CD4-positive, alpha-beta T cell treated with Interleukin-1 beta for 1 hour (primary cell): Measurements from ENCODE around the gene TMEM119.
A peak's percentile ranks its signal among the peaks of the same experiment; 100 is the strongest.
"Not testable (repeated sequence)": the region's sequence is repeated elsewhere in the genome, so short reads cannot be mapped to it uniquely, and the experiment has no call there.

Experiments used
- DNase-seq, 2 donors: peaks; one replicate each; pipeline ENCODE4 v3.0.0-alpha.2; 2020 to 2022

The TMEM119 gene

DNA sequence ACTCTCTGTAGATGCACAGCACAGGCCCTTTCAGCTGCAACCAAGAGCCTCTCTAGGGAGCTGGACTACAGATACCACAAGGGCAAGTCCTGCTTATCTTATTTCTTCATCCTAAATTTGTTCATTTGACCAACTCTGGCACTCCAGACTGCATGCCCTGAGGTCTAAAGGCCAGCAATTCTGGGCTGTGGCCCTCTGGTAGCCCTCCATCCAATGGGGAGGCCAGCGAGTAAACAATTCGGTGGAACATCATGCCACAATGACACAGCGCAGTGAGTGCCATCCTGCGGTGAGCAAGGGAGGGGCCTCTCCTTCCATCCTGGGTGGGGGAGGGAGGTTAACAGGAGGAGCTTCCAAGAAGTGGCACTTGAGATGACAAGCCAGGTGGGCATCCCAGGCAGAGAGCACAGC is 36.5 kb upstream of the TMEM119 start:
- DNase-seq, result peak; percentile 60 to 63

DNA sequence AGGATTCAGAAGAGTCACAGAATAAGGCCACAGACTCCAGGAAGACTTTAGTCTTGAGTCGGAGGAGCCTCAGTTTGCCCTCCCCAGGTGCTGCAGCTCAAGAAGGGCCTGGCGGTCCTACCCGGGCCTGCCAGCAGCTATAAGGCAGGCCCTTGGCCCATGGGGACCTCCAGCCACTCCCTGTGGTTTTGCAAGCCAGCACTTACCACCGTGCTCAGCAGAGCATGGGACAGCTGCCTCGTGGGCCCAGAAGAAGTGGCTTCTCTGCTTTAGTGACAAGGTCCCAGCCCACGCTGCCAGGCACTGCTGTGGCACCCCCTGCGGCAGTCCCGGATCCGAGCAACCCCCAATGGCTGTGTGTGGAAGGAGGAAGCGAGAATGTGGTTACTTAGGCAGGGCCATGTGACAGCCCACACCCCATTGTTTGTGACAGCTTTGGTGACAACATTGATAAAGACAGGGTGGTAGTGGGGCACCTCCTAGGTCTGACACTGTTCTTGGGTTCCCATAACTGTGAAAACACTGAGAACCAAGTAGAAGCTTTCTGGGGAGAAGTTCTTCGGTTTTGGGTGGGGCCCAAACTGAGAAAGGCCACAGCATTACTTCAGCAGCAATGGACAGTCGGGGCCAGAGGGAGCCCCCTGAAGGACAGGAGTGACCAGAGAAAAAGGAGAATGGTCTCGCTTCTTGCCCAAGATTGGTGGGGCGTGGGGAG is 35.8 kb upstream of the TMEM119 start, which contains the start of gene SELPLG:
Gene SELPLG (minus strand): TSS at position 361 of the 715 bp plus-strand sequence. CDS start 9,587 bp downstream, outside the sequence.
- peak; percentile 91 to 94 for DNase-seq

DNA sequence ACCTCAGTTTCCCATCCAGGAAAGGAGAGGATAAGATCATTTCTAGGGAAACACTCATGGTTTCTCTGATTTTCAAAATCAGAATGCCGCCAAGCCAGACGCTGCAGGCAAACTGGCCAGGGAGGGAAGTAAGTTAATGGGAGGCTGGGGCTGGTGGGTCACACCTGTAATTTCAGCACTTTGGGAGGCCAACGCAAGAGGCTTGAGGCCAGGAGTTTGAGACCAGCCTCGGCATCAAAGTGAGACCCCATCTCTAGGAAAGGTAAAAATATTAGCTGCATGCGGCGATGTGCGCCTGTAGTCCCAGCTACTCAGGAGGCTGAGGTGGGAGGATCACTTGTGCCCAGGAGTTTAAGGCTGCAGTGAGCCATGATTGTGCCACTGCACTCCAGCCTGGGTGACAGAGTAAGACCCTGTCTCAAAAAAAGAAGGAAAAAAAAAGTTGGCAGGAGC is 35.2 kb upstream of the TMEM119 start:
- DNase-seq, result no peak

DNA sequence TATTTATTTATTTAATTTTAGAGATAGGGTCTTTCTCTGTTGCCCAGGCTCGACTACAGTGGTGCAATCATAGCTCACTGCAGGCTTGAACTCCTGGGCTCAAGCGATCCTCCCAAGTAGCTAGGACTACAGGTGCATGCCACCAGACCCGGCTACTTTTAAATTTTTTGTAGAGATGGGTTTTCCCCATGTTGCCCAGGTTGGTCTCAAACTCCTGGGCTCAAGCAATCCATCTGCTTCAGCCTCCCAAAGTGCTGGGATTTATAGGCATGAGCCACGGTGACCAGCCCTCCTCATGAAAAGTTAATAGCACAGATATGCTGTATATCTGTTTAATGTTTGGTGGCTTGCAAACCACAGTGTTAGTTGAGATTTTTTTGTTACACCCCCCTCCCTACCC is 33.4 kb upstream of the TMEM119 start:
- not testable (repeated sequence) for DNase-seq

DNA sequence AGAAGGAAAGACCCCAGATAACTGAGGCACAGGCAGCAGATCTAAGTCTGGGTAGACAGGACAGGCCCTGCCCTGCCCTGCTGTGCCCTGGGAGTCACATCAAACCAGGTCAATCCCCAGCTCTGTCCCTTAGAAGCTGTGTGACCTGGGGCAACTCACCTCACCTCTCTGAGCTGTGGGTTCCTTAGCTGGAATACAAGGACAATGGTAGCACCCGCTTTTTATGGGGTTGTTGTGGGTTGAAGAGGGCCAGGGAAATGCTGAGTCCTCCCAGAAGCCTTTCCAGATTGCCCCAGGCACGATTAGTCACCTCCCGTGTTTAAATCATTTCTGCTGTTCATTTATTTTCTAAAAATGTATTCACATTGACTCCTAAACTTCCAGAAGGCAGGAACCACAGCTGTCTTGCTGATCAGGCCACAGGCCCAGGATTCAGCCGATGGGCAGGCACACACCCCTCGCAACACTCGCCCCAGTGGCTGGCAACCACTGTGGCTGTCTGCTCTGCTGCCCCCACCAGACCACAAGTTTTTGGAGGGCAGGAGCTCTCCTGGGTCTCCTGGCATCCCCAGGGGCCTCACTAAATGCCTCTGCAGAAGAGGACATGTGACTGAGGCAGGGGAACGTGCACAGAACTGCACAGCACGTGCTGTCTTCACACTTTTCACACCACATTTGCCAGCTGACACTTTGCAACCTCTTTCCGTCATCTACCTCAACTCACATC is 32.8 kb upstream of the TMEM119 start:
- peak; percentile 46 to 49 for DNase-seq

DNA sequence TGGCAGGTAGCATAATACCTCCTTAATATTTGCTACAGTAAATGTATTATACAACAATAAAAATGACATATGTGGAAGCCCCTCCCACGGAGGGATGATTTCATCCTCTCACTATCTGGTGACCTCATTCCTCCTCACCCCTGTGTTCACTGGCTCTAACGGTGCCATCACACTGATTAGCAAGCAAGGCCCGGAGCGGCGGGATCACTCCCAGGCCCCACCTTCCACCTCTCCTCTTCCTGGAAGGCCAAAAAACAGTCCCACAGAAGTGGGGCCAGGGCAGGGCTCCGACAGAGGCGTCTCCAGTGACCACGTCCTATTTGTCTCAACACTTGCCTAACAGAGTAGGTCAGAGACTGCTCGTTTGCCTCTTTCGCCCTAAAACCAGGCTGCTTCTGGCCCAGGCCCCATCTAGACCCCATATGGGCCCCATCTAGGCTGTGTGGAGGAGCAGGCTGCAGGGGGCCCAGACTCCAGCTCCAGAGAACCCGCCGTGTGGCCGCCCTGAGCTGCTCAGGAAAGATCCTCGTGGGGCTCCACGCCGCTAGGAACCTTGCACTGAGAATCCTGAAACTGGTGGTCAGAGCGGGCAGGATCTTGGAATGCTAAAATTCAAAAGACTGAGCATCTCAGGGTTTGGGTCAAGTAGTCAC is 32.1 kb upstream of the TMEM119 start:
- DNase-seq, result peak; percentile 69 to 78

DNA sequence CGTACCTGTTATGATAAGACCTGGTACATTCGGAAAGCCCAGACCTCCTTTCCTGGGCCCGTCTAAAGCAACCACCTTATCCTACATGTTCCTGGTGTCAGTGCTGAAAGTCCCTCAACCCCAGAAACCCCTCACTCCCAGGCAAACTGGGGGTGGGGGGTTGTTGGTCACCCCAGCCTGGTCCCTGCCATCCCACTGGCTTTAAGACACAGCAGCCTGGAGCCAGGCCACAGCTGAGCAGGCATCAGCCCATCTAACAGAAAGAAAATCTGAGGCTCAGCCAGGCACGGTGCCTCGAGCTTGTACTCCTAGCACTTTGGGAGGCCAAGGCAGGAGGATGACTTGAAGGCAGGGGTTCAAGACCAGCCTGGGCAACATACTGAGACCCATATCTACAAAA is 31.3 kb upstream of the TMEM119 start:
- DNase-seq, result no peak

DNA sequence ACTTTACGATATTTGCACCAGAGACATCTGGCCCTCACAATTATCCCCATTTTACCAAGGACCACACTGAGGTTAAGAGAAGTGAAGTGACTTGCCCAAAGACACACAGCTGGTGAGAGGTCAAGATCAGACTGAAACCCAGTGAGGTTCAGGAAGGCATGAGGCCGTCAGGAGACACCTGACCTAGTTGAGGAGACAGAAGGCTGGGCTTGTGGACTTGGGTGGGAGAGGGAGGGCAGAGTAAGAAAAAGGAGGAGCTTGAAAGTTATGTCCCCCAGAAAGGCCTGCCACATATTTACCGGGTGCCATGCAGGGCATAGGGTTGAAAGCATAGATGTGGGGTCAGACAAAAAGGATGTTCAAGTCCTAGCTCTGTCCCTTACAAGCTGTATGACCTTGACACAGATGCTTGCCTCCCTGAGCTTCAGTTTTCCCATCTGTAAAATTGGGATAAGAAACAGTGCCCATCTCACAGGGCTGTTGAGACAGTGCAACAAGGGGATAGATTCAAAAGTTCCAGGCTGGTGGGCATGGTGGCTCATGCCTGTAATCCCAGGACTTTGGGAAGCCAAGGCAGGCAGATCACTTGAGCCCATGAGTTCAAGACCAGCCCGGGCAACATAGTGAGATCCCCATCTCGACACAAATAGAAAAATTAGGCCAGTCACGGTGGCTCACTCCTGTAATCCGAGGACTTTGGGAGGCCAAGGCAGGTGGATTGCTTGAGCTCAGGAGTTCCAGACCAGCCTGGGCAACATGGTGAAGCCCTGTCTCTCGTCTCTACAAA is 29.4 kb upstream of the TMEM119 start:
- DNase-seq, result no peak

DNA sequence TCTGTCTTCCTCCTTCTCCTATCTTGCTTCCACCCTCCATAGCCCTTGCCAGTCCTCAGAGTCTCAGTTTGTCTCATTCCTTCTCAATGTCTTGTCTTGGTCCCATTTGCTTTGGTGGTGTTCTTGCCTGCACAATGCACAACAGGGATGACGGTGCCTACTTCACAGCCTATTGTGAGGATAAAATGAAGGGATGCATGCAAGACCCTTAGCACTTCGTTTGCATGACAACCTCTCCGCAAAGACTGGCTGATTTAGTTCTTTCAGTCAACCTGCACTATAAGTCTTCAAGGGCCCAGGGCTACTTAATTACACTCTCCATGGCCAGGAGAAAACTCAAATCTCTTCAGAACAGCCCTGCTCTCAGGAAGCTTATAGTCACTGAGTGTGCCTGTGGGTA is 27.3 kb upstream of the TMEM119 start:
- no peak for DNase-seq

DNA sequence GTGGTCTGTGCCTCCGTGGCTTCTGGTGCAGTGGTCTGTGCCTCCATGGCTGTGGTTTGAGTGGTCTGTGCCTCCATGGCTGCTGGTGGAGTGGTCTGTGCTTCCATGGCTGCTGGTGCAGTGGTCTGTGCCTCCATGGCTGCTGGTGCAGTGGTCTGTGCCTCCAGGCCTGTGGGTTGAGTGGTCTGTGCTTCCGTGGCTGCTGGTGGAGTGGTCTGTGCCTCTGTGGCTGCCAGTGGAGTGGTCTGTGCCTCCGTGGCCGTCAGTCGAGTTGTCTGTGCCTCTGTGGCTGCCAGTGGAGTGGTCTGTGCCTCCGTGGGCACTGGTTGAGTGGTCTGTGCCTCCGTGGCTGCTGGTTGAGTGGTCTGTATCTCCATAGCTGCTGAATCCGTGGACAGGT is 25.7 kb upstream of the TMEM119 start:
- no peak for DNase-seq

DNA sequence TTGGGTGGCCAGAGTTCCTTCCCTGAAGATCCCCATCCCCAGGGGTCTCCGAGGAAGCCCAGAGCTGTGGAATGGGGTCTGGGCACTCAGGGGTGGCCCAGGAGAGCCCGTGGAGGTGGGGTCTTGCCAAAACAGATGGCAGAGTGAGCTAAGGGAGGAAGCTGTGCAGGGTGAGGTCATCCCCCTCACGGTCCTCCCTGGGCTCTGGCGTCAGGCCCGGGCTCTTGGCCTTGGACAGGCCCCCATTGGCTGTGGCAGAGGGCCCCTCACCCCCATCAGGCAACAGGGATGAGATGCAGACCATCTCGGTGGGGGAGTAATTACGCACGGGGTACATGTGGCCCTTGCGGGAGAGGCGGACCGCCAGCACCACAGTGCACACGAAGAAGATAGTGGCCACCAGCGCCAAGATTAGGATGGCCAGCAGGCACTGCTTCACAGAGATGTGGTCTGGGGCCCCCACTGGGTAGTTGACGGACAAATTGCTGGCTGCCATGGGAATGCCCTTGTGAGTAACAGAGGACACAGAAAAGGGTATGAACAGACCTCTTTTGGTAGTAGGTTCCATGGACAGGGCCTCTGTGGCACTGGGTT is 25.1 kb upstream of the TMEM119 start:
- DNase-seq, result no peak

DNA sequence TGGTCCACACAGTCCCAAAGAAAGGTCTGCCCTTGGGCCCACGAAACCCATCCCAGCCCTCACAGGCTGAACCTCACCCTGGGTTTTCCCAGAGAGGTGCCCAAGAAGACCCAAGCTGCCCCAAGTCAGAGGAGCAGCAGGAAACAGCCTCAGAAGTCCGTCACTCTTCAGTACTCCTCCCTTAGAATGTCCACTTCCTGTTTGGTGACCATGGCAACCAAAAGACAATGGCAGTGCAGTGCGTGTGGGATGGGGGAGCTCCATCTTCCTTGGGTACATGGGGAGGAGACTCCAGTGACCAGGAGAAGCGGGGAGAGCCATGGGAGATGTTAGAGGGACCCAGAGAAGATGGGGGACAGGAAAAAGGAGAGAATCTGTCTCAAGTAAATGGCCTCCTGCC is 24.5 kb upstream of the TMEM119 start:
- peak; percentile 53 to 72 for DNase-seq

DNA sequence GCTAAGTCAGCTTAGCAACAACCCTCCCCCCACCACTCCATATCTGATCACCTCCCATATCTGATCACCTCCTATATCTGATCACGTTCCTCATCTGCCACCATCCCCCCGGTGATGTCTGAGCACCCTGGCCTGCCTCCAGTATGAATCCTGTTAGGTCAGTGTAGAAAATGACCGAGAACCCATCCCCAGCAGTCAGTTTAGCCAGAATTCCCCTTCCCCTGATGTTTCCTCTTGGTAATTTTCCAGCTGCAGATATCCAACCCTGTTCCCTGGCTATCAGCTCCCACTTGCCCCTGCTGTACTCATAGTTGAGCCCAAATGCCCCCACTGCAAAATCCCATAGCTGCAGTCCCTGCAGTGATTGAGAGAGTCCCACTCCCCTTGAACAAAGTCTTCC is 23.3 kb upstream of the TMEM119 start:
- DNase-seq, result no peak

DNA sequence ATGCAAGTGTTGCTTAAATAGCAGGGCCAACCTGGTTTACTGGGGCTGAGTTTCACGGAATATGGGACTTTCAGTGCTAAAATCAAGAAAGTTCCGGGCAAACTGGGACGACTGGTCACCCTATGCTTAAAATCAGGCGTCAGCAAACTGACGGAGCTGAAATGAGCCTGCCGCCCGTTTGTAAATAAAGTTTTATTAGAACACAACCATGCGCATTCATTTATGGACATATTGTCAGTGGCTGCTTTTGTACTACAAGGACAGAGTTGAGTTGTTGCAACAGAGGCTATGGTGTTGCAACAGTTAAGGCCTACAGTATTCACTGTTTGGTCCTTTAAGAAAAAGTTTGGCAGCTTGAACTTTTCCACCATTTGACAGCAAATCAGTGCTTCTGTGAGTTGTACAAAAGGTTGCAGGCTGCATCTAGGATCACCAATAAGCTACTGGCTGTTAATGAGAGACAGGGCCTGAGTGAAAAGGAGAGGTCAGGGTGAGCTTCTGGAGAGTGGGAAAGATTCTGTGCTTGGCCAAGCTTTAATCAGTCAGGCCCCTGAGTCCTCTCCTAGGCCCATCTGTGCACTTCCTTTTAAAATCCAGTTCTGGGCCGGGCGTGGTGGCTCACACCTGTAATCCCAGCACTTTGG is 22.5 kb upstream of the TMEM119 start:
- DNase-seq, result no peak

DNA sequence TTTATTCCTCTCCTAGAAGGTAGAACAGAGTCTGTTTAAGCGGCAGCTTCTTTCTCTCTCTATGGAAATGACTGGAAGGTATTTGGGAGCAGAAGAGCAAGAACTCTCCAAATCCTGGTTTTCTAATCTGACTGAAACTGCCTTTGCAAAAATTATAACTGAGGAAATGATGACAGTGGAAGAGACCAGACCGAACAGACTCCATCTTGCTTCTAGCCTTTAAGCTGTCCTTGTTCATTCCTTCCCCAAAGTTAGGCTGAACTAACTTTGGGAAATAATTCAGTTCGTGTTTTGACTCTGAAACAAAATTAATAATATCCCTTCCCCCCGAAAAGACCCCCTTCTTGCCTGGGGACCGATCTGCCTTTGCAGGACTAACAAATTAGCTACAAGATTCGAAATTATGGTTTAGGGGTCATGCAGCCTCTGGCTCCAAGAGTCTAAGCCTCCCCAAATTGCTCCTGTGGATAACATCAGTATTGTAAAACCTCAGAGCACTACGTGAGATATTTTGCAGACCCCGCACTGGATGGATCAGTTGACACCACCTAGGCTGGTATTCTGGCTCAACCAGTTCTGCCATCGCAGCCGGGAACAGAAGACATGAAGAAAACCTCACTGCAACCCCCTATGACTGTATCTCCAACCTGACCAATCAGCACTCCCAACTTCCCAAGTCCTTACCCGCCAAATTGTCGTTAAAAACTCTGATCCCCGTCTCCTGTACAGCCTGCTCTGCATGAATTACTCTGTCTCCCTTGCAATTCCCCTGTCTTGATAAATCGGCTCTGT is 21.7 kb upstream of the TMEM119 start:
- DNase-seq, result no peak

DNA sequence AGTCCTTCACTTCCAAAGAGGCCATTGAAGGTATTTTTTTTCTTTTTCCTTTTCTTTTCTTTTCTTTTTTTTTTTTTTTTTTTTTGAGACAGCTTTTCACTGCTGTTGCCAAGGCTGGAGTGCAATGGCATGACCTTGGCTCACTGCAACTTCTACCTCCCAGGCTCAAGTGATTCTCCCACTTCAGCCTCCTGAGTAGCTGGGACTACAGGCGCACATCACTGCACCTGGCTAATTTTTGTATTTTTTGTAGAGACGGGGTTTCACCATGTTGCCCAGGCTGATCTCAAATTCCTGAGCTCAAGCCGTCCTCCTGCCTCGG is 21.0 kb upstream of the TMEM119 start:
- not testable (repeated sequence) for DNase-seq

DNA sequence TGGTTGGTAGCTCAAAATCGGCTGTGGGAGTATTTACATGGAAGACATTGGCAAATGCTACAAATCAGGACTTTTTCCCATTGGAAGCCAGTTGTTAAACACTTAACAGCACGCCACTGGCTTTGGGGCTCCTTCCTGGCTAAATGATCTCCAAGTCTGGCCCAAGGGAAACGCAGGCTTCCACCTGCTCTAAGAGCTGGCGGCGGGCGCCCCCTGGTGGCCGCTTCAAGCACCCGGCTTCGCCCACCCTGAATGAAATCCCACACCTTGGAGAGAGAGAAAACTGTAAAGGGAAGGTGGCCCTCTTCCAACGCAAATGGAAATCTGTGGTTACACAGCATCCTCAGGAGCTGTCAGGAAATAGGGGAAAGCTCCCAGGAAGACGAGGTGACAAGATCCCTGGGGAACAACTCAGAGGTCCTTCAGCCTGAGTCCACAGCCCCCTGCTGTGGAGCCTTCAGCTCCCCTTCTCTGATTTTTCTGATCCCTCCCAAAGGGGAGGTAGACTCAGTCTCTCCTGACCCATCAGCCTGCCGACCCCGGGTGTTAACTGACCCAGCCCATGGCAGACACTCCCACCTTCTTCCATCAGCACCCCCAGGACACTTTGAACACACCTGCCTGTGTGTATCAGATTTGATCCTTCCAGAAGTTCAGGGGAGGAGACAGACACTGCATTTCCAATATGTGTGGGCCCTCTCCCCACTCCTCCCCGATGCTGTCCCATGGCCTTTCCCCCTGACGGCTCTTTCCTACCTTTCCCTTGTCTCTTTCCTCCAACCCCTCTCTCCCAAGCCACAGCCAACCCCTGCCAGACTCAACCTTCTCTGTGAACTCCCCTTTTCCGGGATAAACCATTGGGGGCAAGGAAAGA is 20.4 kb upstream of the TMEM119 start:
- peak; percentile 76 for DNase-seq

DNA sequence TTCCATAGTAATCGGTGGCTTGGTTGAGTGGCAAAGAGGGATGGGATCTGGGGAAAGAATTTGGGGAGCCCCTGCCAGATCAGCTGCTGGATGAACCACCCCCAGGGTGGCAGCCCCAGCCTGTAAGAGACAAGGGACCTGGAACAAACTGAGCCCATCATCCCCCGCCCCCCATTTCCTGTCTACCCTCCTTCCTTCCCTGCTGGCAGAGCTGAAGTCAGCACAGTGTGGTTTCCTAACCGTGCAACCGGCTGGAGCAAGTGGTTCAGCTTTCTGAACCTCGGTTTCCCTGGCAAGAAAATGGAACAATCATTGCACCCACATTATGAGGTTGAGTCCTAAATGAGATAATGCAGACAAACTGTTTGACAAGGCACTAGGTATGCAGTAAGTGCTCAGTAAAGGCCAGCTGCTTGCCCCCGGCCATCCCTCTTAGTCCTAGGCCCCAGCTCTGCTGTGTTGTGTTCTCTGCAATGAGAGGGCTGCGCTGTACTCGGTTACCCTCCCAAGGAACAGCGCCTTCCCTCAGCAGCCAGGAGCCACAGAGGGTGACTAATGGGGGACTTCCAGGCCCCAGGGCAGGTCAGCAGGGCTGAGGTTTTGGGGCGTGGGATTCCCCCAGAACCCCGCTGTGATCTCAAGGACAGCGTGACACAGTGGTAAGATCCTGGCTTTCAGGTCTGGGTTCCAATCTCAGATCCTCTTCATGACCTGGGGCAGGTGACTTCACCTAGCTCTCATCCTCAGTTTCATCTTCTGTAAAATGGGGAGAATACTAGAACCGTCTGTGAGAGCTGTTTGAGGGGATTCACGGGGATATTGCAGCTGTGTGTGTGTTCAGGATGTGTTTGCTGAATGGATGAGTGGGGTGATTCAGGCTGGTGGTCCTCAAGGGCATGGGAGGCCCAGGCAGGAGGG is 19.3 kb upstream of the TMEM119 start:
- peak; percentile 80 to 85 for DNase-seq

DNA sequence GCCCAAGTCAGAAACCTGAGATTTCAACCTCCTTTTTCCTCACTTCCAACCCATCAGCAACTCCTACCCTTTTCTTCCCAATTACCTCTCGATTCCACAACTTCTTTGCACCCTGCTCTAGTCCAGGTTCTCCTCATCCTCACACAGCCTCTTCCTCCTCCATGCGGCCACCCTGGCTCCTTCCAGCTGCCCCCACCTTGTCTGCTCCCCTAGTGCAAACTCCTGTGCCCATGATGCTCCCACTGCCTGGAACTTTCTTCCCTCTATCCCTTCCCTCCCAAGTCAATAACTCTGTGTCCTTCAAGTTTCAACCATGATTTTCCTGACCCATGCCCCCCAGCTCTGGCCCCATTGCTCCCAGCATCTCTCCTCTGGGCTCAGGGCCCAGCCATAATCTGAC is 18.5 kb upstream of the TMEM119 start:
- no peak for DNase-seq
